Measurements from ENCODE around the gene LRRC49.
A peak's percentile ranks its signal among the peaks of the same experiment; 100 is the strongest.

DNA sequence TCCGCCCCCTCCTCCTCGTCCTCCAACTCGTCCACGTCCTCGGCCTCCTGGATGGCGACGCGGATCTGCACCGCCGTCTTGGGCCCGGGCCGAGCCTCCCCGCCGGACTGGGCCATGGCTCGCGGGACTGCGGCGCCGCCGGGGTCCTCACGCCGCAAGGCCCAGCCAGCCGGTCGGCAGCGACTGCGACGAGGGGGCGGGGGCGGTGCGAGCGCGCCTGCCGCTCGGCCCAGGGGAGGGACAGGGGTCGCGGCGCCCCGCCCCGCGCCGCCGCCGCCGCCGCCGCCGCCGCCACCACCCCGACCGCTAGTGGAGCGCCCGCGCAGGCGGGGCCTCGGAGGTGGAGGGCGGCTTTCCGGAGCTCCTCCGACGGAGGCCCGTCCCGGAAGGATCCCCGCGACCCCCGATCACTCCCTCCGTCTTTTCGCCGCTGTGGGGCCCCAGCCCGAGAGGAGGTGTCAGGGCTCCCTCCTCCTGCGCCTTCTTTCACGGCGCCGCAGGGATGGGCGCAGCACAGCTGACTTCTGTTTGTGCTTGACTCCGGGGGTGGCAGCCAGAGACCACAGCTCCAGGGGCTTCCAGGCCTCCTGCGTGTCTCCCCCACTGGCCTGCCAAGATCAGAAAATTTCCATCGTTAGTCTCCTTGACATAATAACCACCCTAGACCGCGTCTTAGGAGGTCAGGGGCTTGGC is 38.5 kb upstream of the LRRC49 start, which contains the start of gene LARP6:
- TF ChIP-seq OSR1 (CRISPR knock-in tag; IDR thresholded peaks at IDR 0.05) (no peak), GLIS3 (CRISPR knock-in tag; IDR thresholded peaks at IDR 0.05) (0 out of 2 replicates have a peak, but pooled peaks have one; percentile 71), ZNF70 (CRISPR knock-in tag; IDR thresholded peaks at IDR 0.05) (no peak)
- TF ChIP-seq, protein P1, sequence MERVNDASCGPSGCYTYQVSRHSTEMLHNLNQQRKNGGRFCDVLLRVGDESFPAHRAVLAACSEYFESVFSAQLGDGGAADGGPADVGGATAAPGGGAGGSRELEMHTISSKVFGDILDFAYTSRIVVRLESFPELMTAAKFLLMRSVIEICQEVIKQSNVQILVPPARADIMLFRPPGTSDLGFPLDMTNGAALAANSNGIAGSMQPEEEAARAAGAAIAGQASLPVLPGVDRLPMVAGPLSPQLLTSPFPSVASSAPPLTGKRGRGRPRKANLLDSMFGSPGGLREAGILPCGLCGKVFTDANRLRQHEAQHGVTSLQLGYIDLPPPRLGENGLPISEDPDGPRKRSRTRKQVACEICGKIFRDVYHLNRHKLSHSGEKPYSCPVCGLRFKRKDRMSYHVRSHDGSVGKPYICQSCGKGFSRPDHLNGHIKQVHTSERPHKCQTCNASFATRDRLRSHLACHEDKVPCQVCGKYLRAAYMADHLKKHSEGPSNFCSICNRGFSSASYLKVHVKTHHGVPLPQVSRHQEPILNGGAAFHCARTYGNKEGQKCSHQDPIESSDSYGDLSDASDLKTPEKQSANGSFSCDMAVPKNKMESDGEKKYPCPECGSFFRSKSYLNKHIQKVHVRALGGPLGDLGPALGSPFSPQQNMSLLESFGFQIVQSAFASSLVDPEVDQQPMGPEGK (CRISPR knock-in tag; IDR thresholded peaks at IDR 0.05; ENCODE audit: borderline replicate concordance): no peak
- TF ChIP-seq, protein P2, sequence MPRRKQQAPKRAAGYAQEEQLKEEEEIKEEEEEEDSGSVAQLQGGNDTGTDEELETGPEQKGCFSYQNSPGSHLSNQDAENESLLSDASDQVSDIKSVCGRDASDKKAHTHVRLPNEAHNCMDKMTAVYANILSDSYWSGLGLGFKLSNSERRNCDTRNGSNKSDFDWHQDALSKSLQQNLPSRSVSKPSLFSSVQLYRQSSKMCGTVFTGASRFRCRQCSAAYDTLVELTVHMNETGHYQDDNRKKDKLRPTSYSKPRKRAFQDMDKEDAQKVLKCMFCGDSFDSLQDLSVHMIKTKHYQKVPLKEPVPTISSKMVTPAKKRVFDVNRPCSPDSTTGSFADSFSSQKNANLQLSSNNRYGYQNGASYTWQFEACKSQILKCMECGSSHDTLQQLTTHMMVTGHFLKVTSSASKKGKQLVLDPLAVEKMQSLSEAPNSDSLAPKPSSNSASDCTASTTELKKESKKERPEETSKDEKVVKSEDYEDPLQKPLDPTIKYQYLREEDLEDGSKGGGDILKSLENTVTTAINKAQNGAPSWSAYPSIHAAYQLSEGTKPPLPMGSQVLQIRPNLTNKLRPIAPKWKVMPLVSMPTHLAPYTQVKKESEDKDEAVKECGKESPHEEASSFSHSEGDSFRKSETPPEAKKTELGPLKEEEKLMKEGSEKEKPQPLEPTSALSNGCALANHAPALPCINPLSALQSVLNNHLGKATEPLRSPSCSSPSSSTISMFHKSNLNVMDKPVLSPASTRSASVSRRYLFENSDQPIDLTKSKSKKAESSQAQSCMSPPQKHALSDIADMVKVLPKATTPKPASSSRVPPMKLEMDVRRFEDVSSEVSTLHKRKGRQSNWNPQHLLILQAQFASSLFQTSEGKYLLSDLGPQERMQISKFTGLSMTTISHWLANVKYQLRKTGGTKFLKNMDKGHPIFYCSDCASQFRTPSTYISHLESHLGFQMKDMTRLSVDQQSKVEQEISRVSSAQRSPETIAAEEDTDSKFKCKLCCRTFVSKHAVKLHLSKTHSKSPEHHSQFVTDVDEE (CRISPR knock-in tag; IDR thresholded peaks at IDR 0.05): 0 out of 2 replicates have a peak, but pooled peaks have one; percentile 13
